Stimulated activated CD8-positive, alpha-beta memory T cell treated with anti-CD3 and anti-CD28 coated beads, Interleukin-4, amount 100 ng/mL, for 24 hours (primary cell): ENCODE measurements around the gene AIP.
"Not testable (repeated sequence)": the region's sequence is repeated elsewhere in the genome, so short reads cannot be mapped to it uniquely, and the experiment has no call there.

Experiments used
- DNase-seq: peaks from one replicate; pipeline ENCODE4 v3.0.0-alpha.2; 2020; ENCODE audit warnings: low read depth

Gene AIP

GRCh38 chr11:67449116-67449844, 33.5 kb upstream of the AIP start:
- no peak for DNase-seq

DNA sequence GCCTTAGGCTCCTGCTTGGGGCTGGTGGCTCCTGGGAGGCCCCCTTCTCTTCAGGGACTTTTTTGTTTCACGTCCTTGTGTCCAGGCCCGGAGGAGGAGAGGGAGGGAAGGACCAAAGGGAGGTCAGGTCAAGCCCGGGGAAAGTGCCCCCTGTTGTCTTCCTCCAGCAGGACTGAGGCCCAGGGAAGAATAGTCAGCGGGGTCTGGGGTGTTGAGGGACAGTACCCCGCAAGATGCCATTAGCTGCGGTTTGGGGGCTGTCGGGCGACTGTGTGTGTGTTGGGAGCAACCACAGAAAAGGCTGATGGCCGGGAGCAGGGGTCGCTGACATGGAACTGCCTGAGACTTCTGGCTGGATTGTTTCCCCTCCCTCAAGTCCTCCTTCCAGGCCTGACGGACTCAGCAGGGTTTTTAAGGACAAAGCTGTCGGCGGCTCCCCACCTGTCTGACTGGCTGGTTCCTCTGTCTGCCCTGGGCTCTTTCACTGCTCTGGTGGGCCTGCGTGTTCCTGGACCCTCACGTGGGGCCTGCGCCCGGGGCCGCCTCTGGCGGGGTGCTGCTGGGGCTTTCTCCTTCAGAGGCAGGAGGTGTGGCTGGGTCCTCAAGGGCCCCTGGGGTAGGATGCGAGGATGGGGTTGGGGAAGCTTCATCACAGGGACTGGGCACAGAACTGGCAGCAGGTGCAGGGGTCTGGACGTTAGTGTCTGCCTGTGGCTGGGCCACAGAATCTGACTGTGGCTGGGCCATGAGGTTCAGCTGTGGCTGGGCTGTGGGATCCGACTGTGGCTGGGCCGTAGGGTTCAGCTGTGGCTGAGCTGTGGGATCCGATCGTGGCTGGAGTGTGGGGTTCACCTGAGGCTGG, 31.8 kb upstream of the AIP start:
- DNase-seq: no peak

DNA sequence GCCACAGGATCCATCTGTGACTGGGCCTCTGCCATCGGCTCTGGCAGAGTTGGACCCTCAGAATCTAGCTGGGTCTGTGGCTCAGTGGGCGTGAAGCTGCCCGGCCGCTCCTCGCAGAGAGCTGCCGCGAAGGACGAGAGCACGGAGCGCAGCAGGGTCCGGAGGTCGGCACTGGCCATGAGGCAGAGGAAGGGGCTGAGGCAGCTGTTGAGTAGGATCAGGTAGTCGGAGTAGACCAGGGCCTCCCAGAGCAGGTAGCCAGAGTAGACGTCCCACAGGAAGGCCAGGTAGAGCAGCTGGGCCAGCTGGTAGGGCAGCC, 31.2 kb upstream of the AIP start:
- DNase-seq: no peak

DNA sequence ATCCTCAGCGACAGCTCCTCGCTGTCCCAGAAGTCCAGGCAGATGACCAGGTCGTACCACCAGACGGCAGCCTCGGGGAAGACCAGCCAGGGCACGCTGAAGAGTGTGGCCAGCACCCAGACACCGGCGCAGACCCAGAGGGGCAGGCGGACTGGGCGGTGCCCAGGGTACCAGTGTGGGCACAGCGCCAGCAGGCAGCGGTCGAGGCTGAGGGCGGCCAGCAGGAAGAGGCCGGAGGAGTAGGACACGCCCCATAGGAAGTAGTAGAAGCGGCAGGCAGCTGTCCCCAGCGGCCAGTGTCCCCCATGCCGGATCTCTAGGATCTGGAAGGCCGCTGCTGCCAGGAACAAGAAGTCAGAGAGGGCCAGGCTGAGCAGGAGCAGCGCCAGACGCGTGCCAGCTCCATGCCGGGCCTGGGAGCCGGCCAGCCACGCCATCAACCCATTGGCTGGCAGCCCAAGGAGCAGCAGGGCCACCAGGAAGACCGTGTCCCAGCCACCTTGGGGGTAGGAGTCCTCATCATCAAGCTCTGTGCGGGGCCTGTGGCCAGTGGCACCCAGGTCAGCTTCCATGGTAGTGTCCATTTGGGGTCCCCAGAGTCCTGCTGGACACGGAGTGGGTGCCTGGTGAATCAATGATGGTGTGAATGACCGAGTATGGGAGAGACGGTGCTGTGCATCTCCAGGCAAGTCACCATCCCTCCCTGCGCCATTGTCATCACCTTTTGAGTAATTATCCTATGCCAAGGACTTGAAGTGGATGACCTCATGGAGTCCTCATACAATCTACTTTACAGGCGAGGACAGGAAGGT, 30.5 kb upstream of the AIP start, which contains the start of gene GPR152:
GPR152 (minus strand) TSS at position 589 of the 812 bp plus-strand sequence; CDS start at position 584, 5 bp downstream.
- no peak for DNase-seq

DNA sequence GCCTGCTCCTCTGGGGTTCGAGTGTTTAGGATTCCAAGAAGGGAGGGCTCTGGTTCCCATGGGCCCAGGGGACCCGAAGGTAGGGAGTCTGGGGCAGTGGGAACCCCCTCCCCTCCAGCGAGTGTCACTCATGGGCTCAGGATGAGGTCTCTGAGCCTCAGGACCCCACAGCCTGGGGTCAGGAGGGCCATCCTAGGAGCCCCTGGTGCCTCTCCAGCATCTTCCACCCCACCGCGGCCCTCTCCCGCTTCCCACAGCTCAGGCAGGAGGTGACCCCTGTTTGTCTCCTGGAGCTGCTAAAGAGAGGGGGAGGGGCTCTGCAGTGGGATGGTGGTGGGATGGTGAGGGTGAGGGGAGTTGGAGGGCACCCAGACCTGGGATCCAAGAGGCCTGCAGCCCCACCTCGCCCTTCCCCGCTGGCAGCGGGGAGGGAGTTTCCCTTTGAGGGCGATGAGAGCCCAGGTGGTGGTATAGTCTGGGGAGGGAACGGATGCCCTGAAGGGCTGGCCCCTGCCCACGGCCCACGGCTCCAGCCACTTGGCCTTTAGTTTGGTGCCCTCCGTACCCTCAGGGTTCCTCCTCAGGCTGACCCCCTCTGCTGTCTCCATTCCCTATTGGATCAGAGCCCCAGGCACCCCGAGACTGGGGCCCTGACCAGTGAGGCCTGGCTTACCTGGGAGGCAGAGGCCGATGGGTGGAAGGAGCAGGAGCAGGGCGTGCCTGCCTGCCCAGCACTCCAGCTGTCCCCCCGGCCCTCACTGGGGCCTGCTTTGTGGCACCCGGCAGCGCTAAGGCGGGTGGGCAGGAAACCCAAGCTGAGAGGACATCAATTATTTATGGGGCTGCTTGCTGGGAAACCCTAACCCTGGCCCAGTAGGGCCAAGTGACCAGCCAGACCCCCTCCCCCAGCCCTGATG, 28.8 kb upstream of the AIP start:
- DNase-seq: no peak

DNA sequence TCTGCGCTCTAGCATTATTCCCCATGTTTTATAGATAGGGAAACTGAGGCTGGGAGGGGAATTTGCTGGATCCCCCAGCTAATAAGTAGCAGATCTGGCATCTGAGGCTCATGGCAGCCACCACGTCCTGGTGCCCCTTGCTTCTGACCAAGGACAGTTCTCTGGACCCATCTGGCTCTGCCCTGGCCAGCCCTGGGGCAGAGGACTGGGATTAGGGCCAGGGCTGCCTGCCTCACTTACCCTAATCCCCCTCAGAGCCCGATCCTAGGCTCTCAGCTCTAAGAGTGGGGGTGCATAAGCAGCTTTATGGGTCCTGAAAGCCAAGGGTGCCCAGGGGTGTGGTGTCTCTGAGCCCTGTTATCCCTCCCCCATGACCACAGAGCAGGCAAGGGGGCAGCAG, 27.8 kb upstream of the AIP start, which contains the start of gene CABP4:
CABP4 (plus strand) TSS at position 301 of the 400 bp plus-strand sequence; CDS start at position 371, 70 bp downstream.
- no peak for DNase-seq

- no peak for DNase-seq
Measured at GRCh38 chr11:67456068-67456705, 26.6 kb upstream of the AIP start.

- DNase-seq: no peak
Measured at GRCh38 chr11:67457453-67457852, 25.4 kb upstream of the AIP start.

DNA sequence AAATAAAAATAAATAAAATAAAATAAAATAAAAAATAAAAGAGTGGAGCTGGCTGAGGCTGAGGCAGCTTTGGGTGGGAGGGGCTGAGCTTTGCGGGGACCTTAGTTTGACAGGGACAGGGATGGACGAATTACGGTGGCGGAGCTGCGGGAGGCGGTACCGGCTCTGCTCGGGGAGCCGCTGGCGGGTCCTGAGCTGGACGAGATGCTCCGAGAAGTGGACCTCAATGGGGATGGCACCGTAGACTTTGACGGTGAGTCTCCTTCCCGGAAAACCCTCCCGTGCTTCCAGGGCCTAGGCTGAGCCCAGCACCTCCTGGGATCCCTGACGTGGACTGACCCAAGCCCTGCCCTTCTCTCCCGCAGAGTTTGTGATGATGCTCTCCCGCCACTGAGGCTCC, 24.6 kb upstream of the AIP start:
- DNase-seq: no peak

DNA sequence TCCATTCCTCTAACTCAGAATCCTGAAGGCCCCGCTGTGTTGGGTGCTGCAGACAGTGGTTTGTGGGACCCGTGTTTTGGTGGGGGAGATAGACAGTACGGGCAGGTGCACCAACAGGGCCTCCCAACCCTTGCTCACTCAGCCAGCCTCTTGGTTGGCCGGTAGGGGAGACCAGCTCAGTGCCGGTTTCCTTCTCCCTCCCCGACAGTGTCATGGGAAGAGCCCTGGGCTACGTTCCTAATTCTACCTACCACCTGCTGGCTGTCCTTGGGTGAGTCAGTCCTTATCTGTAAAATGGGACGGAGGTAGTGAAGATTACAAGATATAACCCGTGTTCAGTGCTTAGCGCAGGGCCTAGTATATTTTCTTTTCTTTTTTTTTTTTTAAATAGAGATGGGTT, 19.6 kb upstream of the AIP start:
- DNase-seq: no peak

- no peak for DNase-seq
Measured at GRCh38 chr11:67463680-67464410, 19.0 kb upstream of the AIP start.

DNA sequence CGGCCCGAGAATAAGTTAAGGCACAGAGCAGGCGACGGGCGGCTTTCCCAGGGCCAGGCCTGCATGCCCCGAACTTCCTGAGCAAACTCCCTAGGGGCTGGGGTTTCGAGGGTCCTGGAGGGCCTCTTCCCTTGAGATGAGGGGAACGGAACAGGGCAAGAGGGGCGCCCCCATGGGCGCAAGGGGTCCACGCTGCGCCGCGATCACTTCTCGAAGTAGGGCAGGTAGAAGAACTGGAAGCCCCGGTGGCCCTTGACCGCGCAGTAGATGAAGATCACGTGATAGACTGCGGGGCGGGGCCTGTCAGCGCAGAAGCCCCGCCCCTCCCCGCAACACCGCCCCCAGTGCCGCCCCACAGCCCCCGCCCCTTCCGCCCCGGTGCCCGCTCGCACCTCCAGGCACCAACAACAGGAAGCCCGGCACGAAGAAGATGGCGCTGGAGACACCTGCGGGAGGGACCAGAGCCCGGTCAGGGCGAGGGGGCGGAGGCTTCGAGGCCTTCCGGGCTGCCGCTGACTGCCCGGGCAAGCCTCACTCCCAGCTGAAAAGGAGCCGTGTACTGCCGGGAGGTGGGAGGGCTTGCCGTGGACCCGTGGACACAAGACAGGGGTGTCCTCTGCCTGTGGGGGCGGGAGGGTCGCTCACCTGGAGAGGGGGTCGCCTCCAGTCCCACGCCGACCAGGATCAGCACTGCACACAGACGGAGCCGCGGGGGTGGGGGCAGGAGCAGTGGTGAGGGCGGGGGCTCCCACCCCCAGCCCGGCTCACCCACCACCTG, 18.2 kb upstream of the AIP start:
- peak; percentile 85 for DNase-seq

- DNase-seq: no peak
Measured at GRCh38 chr11:67465189-67465510, 17.7 kb upstream of the AIP start.

DNA sequence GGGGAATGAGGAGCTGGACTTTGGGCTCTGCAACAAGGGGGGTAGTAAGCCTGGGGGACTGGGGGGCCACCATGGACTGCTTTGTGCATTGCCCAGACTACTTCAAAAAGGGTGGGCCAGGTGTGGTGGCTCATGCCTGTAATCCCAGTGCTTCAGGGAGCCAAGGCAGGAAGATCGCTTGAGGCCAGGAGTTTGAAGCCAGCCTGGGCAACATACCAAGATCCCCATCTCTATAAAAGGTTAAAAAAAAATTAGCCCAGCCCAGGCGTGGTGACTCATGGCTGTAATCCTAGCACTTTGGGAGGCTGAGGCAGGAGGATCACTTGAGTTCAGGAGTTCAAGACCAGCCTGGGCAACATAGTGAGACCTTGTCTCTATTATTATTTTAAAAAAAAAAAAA, 17.3 kb upstream of the AIP start:
- DNase-seq: not testable (repeated sequence)

DNA sequence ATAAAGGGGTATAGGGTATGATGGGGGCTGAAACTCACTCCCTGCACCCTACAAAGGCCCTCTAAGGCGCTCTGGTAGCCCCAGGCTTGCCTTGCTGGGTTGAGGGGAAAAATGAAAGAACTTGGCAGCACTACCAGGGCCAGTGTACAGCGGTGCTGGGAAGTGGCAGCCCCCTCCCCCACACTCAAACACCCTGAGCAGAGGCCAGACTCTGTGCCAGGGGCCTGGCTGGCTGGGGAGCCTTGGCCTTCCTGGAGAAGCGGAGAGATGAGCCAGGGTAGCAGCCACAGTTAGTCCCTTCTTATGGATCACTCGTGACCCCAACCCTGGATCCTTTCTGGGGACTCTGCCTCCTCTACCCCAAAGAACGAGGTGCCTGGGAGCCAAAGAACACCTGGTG, 16.5 kb upstream of the AIP start:
- no peak for DNase-seq

- DNase-seq: no peak
Measured at GRCh38 chr11:67466962-67467771, 15.7 kb upstream of the AIP start.

DNA sequence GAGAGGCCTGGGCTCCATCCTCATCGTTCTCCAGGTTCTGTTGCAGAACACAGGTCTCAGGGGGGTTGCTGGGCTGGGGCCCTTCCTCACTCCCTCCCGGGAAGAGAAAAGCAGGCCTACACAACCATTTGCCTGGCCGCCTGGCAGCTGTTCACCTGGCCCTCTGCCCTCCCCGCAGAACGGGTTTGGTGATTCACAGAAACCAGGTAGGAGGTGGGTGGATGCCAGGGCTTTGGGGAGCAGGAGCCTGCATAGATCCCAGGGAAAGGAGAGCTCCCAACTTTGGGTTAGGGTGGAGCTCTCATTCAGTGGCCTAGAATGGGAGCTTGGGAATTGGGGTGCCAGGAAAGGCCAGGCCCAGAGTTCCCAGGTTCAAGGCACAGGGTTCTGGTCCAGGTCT, 14.8 kb upstream of the AIP start:
- no peak for DNase-seq

GRCh38 chr11:67468456-67468758, 14.4 kb upstream of the AIP start:
- DNase-seq: no peak
